ENCODE measurements around the gene GLIS1. TPM values are rescaled to one million over a fixed set of nuclear protein-coding genes. Genes with fewer than 3 reads are reported as not detected.

The GLIS1 gene
- total RNA-seq, 1 experiment from 2014 or later: 1.2 TPM

GRCh38 chr1:53733447-53733931 is 5.5 kb downstream of the GLIS1 start:
- no peaks in the 10 kb centered on the region for H3K27me3 ChIP-seq (replicated peaks)
- DNase-seq (ENCODE audit: low read depth in 1 of 2, low spot score in 2 of 2): no peak
- no peak overlapping the region for H3K4me3 ChIP-seq
- no peaks in the 10 kb centered on the region for H3K9me3 ChIP-seq (replicated peaks)
- no peaks in the 10 kb centered on the region for H3K36me3 ChIP-seq
- peaks cover 46% of the 10 kb centered on the region for H3K4me1 ChIP-seq (replicated peaks)
- H3K27ac ChIP-seq: peak overlapping the region; percentile 90

- Histone ChIP-seq H3K36me3 (no peaks in the 10 kb centered on the region), H3K9me3 (replicated peaks) (no peaks in the 10 kb centered on the region), H3K4me1 (replicated peaks) (peaks cover 42% of the 10 kb centered on the region), H3K27me3 (replicated peaks) (no peaks in the 10 kb centered on the region), H3K27ac (peak overlapping the region; percentile 90), H3K4me3 (peak overlapping the region; percentile 8; the same call in 1 of the 2 replicates)
- DNase-seq (ENCODE audit: low read depth in 1 of 2, low spot score in 2 of 2): peak; percentile 66 to 85
Observed at GRCh38 chr1:53732912-53733317, 6.0 kb downstream of the GLIS1 start.

- H3K27me3 ChIP-seq (replicated peaks): no peaks in the 10 kb centered on the region
- peak overlapping the region; percentile 90 for H3K27ac ChIP-seq
- H3K9me3 ChIP-seq (replicated peaks): no peaks in the 10 kb centered on the region
- peak in 1 of 2 experiments; percentile 45 for DNase-seq (ENCODE audit: low read depth in 1 of 2, low spot score in 2 of 2)
- H3K4me1 ChIP-seq (replicated peaks): peaks cover 42% of the 10 kb centered on the region
- no peaks in the 10 kb centered on the region for H3K36me3 ChIP-seq
- peak overlapping the region; percentile 8; the same call in 1 of the 2 replicates for H3K4me3 ChIP-seq
Observed at GRCh38 chr1:53732409-53732808, 6.6 kb downstream of the GLIS1 start.

- Histone ChIP-seq H3K4me3 (no peak overlapping the region), H3K9me3 (replicated peaks) (no peaks in the 10 kb centered on the region), H3K27me3 (replicated peaks) (no peaks in the 10 kb centered on the region), H3K4me1 (replicated peaks) (peaks cover 42% of the 10 kb centered on the region), H3K27ac (peak overlapping the region; percentile 90), H3K36me3 (no peaks in the 10 kb centered on the region)
- DNase-seq (ENCODE audit: low read depth in 1 of 2, low spot score in 2 of 2): no peak
Observed at GRCh38 chr1:53731779-53732305, 7.1 kb downstream of the GLIS1 start.

GRCh38 chr1:53731043-53731600 is 7.8 kb downstream of the GLIS1 start:
- H3K4me1 ChIP-seq (replicated peaks): peaks cover 41% of the 10 kb centered on the region
- no peaks in the 10 kb centered on the region for H3K9me3 ChIP-seq (replicated peaks)
- no peak overlapping the region for H3K4me3 ChIP-seq
- no peaks in the 10 kb centered on the region for H3K36me3 ChIP-seq
- H3K27ac ChIP-seq: no peak overlapping the region
- no peaks in the 10 kb centered on the region for H3K27me3 ChIP-seq (replicated peaks)
- DNase-seq (ENCODE audit: low read depth in 1 of 2, low spot score in 2 of 2): no peak

GRCh38 chr1:53730224-53730865 is 8.6 kb downstream of the GLIS1 start:
- DNase-seq (ENCODE audit: low read depth in 1 of 2, low spot score in 2 of 2): no peak
- Histone ChIP-seq H3K27ac (no peak overlapping the region), H3K4me1 (replicated peaks) (peaks cover 34% of the 10 kb centered on the region), H3K36me3 (no peaks in the 10 kb centered on the region), H3K27me3 (replicated peaks) (no peaks in the 10 kb centered on the region), H3K9me3 (replicated peaks) (no peaks in the 10 kb centered on the region), H3K4me3 (no peak overlapping the region)

GRCh38 chr1:53729456-53730223 is 9.3 kb downstream of the GLIS1 start:
- no peaks in the 10 kb centered on the region for H3K27me3 ChIP-seq (replicated peaks)
- H3K27ac ChIP-seq: no peak overlapping the region
- H3K9me3 ChIP-seq (replicated peaks): no peaks in the 10 kb centered on the region
- H3K4me3 ChIP-seq: no peak overlapping the region
- H3K36me3 ChIP-seq: no peaks in the 10 kb centered on the region
- peaks cover 27% of the 10 kb centered on the region for H3K4me1 ChIP-seq (replicated peaks)
- no peak for DNase-seq (ENCODE audit: low read depth in 1 of 2, low spot score in 2 of 2)

- Histone ChIP-seq H3K27ac (no peak overlapping the region), H3K27me3 (replicated peaks) (no peaks in the 10 kb centered on the region), H3K4me1 (replicated peaks) (peaks cover 19% of the 10 kb centered on the region), H3K4me3 (no peak overlapping the region), H3K9me3 (replicated peaks) (no peaks in the 10 kb centered on the region), H3K36me3 (no peaks in the 10 kb centered on the region)
- no peak for DNase-seq (ENCODE audit: low read depth in 1 of 2, low spot score in 2 of 2)
Observed at GRCh38 chr1:53728702-53729455, 10.1 kb downstream of the GLIS1 start.

- H3K4me3 ChIP-seq: no peak overlapping the region
- no peak for DNase-seq (ENCODE audit: low read depth in 1 of 2, low spot score in 2 of 2)
- H3K4me1 ChIP-seq (replicated peaks): peaks cover 12% of the 10 kb centered on the region
- H3K27ac ChIP-seq: no peak overlapping the region
- H3K9me3 ChIP-seq (replicated peaks): no peaks in the 10 kb centered on the region
- no peaks in the 10 kb centered on the region for H3K36me3 ChIP-seq
- H3K27me3 ChIP-seq (replicated peaks): no peaks in the 10 kb centered on the region
Observed at GRCh38 chr1:53728196-53728595, 10.8 kb downstream of the GLIS1 start.

GRCh38 chr1:53727461-53728092 is 11.4 kb downstream of the GLIS1 start:
- Histone ChIP-seq H3K36me3 (no peaks in the 10 kb centered on the region), H3K9me3 (replicated peaks) (no peaks in the 10 kb centered on the region), H3K4me3 (no peak overlapping the region), H3K27ac (no peak overlapping the region), H3K4me1 (replicated peaks) (peaks cover 11% of the 10 kb centered on the region), H3K27me3 (replicated peaks) (no peaks in the 10 kb centered on the region)
- no peak for DNase-seq (ENCODE audit: low read depth in 1 of 2, low spot score in 2 of 2)

- H3K36me3 ChIP-seq: no peaks in the 10 kb centered on the region
- no peak for DNase-seq (ENCODE audit: low read depth in 1 of 2, low spot score in 2 of 2)
- H3K4me3 ChIP-seq: no peak overlapping the region
- no peaks in the 10 kb centered on the region for H3K4me1 ChIP-seq (replicated peaks)
- H3K9me3 ChIP-seq (replicated peaks): no peaks in the 10 kb centered on the region
- no peaks in the 10 kb centered on the region for H3K27me3 ChIP-seq (replicated peaks)
- no peak overlapping the region for H3K27ac ChIP-seq
Observed at GRCh38 chr1:53726009-53726600, 12.9 kb downstream of the GLIS1 start.

- no peak for DNase-seq (ENCODE audit: low read depth in 1 of 2, low spot score in 2 of 2)
- no peak overlapping the region for H3K27ac ChIP-seq
Observed at GRCh38 chr1:53725238-53725689, 13.7 kb downstream of the GLIS1 start.

GRCh38 chr1:53722025-53722424 is 16.9 kb downstream of the GLIS1 start:
- H3K9me3 ChIP-seq (replicated peaks): no peaks in the 10 kb centered on the region
- no peak overlapping the region for H3K4me3 ChIP-seq
- no peaks in the 10 kb centered on the region for H3K27me3 ChIP-seq (replicated peaks)
- H3K36me3 ChIP-seq: no peaks in the 10 kb centered on the region
- no peak for DNase-seq (ENCODE audit: low read depth in 1 of 2, low spot score in 2 of 2)
- no peaks in the 10 kb centered on the region for H3K4me1 ChIP-seq (replicated peaks)
- no peak overlapping the region for H3K27ac ChIP-seq

More at GRCh38 chr1:53725238-53725689, 13.7 kb downstream of the GLIS1 start:
- H3K4me3 ChIP-seq: no peak overlapping the region
- no peaks in the 10 kb centered on the region for H3K36me3 ChIP-seq
- H3K27me3 ChIP-seq (replicated peaks): no peaks in the 10 kb centered on the region
- H3K4me1 ChIP-seq (replicated peaks): no peaks in the 10 kb centered on the region
- no peaks in the 10 kb centered on the region for H3K9me3 ChIP-seq (replicated peaks)
